Mesodermal cell (in vitro differentiated cells): ENCODE data around the gene PLPPR5.

Experiments
- H3K27ac ChIP-seq: 2 replicates; pipeline ENCODE4 v1.7.0; 2013; ENCODE audit warnings: mild to moderate bottlenecking, low read depth, low read length, moderate library complexity; ENCODE audit not compliant: severe bottlenecking
- H3K36me3 ChIP-seq: 2 replicates; pipeline ENCODE4 v1.7.1; 2013; ENCODE audit warnings: mild to moderate bottlenecking, low read length, moderate library complexity; ENCODE audit not compliant: control insufficient read depth, insufficient read depth
- H3K4me1 ChIP-seq: one replicate; pipeline ENCODE4 v1.7.1; 2013; ENCODE audit warnings: mild to moderate bottlenecking, low read length; ENCODE audit not compliant: insufficient read depth, control insufficient read depth, poor library complexity, severe bottlenecking
- H3K4me3 ChIP-seq: 2 replicates; pipeline ENCODE4 v1.7.0; 2013; ENCODE audit warnings: low read length, control low read depth, mild to moderate bottlenecking; ENCODE audit not compliant: insufficient read depth, poor library complexity, severe bottlenecking; ENCODE audit errors: extremely low read depth
- H3K9me3 ChIP-seq: 2 replicates; pipeline ENCODE4 v1.7.1; 2013; ENCODE audit warnings: mild to moderate bottlenecking, low read length, moderate library complexity; ENCODE audit not compliant: control insufficient read depth
- WGBS, 2 experiments: methylation state at CpG; one replicate each; pipeline ENCODE4 v1.1.5; 2013; ENCODE audit warnings: missing lambda C conversion rate in 2 of 2; ENCODE audit not compliant: insufficient coverage in 2 of 2; 5-methylcytosine and 5-hydroxymethylcytosine counted together

Gene PLPPR5

DNA sequence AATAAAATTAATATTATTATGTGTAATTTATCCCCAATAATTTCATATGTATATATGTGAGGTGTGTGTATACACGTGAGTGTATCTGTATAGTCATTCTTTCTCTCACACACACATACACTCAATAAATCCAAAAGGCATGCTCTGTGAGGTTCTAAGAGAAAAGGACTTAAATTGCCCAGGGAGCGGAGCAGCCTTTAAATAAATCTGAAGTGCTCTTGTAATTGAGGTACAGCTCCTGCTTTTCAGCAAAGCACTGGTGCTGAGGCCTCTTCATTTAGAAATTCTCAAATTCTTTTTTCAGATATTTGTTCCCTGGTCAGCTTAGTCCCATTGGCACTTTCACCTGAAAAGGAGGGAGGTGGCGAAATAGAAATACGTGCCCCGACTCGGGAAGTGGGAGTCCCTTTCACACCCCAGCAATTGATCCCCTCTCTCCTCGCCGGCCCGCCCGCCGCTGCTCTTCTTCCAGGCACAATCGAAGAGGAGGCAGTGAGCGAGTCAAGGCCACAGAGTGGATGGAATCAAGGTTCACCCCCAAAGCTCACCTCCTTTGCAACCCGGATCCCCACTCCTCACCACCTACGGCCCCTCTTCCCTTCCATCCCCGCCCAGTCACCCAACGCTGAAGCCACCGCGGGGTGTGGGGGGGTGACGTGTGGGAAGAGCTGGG lies 944 bp downstream of the PLPPR5 start:
- Histone ChIP-seq H3K4me1 (peaks cover 8% of the 10 kb centered on the region), H3K4me3 (peak overlapping the region; percentile 57), H3K36me3 (no peaks in the 10 kb centered on the region), H3K27ac (no peak overlapping the region), H3K9me3 (no peaks in the 10 kb centered on the region)
- 2 to 12% methylated on average over 6 to 8 of the region's 20 CpGs for WGBS, 2 experiments

DNA sequence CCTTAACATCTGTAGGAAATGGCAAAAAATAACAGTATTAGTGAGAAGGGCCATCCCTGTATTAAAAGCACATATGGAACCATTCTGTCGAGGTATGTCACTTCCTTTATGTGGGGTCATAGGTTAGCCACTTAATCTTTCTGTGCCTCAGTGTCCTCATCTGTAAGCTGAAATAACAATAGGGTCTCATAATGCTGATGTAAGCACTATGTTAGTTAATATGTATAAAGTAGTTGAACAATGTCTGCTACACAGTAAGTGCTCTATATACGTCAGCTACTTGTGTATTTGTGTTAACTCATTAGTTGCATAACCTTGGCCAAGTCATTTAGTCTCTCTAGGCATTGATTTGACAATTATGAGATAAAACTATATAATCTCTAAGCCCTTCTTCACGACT lies 11.8 kb downstream of the PLPPR5 start:
- no peaks in the 10 kb centered on the region for H3K9me3 ChIP-seq
- no peak overlapping the region for H3K27ac ChIP-seq
- no peaks in the 10 kb centered on the region for H3K36me3 ChIP-seq
- 100% methylated on average over 1 of the region's 3 CpGs for WGBS, 2 experiments
- H3K4me3 ChIP-seq = no peak overlapping the region
- H3K4me1 ChIP-seq = peaks cover 27% of the 10 kb centered on the region

DNA sequence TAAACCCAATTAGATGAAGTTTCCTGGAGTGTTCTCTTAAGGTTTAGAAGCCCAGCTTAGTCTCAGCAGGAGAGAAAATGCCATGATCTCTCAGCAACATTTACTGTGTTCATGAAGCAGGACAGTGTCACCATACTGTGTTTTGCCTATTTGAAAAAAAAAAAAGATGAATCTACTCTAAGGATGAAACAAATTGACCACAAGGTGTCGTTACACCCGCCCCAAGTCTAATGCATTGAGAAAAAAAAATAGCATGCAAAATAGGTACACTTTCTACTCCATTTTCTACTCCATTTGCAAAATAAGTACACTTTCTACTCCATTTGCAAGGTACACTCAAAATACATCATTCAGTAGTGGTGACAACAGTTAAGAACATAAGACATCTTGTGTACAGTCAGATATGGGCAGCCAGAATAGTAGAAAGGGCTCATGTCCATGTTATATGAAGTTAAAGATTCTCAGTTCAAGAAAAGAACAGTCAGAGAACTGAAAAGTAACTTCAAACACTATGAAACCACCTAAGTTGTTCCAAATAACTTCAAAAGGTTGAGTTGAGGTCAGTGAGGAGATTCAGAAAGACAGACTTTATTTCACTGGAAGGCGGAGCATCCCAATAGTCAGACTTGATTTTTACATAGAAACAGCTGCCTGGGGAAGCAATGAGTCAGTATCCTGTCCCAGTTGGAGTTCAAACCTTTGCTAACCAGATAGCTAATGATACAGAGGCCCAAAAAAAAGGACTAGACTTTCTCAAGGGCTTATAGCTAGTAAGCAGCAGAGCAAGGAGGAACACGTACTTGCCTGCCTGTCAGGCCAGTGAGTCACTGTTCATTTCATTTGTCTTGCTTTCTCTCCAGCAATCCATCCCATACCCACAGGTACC lies 13.3 kb downstream of the PLPPR5 start:
- no peaks in the 10 kb centered on the region for H3K9me3 ChIP-seq
- H3K36me3 ChIP-seq = no peaks in the 10 kb centered on the region
- peak overlapping the region; percentile 86 for H3K27ac ChIP-seq
- no peak overlapping the region for H3K4me3 ChIP-seq
- WGBS, 2 experiments = 48 to 67% methylated on average over 2 to 3 of the region's 4 CpGs
- H3K4me1 ChIP-seq = peaks cover 27% of the 10 kb centered on the region

DNA sequence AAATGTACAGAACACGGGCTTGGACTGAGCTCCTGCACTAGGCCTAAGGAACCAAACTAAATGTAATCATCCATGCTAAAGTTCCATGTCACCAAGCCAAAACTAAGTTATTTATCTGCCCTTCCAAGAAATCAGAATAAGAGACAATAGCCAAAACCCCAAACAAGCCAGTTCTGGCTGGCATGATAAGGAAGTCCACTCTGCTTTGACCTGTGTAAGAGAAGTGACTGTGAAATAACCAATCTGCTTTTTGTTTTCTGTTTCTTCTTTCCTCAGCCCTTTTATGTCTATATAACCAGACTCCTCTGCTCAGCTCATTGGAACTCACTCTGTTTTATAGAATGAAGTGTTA lies 15.1 kb downstream of the PLPPR5 start:
- H3K27ac ChIP-seq = no peak overlapping the region
- H3K36me3 ChIP-seq = no peaks in the 10 kb centered on the region
- WGBS, 2 experiments = 100% methylated on average over 1 of the region's 1 CpG; no CpG with 5 or more reads in 1 of the 2 experiments
- H3K4me3 ChIP-seq = no peak overlapping the region
- peaks cover 27% of the 10 kb centered on the region for H3K4me1 ChIP-seq
- H3K9me3 ChIP-seq = no peaks in the 10 kb centered on the region

GRCh38 chr1:98988904-98989555 lies 15.6 kb downstream of the PLPPR5 start:
- H3K4me3 ChIP-seq = no peak overlapping the region
- H3K36me3 ChIP-seq = no peaks in the 10 kb centered on the region
- peaks cover 2% of the 10 kb centered on the region for H3K9me3 ChIP-seq
- WGBS, 2 experiments = 100% methylated on average over 1 of the region's 2 CpGs
- H3K4me1 ChIP-seq = peaks cover 27% of the 10 kb centered on the region
- H3K27ac ChIP-seq = no peak overlapping the region

GRCh38 chr1:98985687-98986086 lies 19.0 kb downstream of the PLPPR5 start:
- Histone ChIP-seq H3K9me3 (peaks cover 5% of the 10 kb centered on the region), H3K4me3 (no peak overlapping the region), H3K4me1 (peaks cover 10% of the 10 kb centered on the region), H3K36me3 (no peaks in the 10 kb centered on the region), H3K27ac (no peak overlapping the region)
- 100% methylated on average over 1 of the region's 2 CpGs; no CpG with 5 or more reads in 1 of the 2 experiments for WGBS, 2 experiments

DNA sequence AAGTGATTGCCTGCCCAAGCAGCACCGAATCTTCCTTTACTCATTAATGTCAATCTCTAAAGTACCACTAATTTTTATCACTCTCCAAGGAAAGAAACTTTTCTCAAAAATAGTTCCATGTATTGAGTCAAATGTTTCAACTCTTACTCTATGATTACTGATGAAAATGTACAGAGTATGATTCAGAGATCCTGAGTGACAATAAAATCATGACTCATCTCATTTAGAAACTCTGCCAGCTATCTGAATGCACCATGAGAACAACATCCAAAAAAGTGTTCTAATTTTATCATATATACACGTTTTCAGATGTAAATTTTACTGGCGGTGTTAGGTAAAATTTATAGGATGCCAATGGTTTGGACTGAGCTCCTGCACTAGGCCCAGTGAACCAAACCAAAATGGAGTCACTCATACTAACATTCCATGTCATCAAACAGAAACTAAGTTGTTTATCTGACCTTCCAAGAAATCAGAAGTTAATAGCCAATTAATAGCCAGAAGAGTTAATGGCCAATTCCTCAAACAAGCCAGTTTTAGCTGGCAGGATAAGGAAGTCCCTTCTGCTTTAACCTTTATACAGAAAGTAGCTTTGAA lies 22.6 kb downstream of the PLPPR5 start:
- Histone ChIP-seq H3K9me3 (peaks cover 5% of the 10 kb centered on the region), H3K4me3 (no peak overlapping the region), H3K27ac (no peak overlapping the region), H3K4me1 (no peaks in the 10 kb centered on the region), H3K36me3 (no peaks in the 10 kb centered on the region)
- no CpG with 5 or more reads among the region's 3 CpGs for WGBS, 2 experiments

- Histone ChIP-seq H3K9me3 (peaks cover 5% of the 10 kb centered on the region), H3K4me3 (no peak overlapping the region), H3K36me3 (no peaks in the 10 kb centered on the region), H3K4me1 (peaks cover 4% of the 10 kb centered on the region), H3K27ac (no peak overlapping the region)
- 86 to 89% methylated on average over 2 of the region's 2 CpGs for WGBS, 2 experiments
These were observed 25.2 kb downstream of the PLPPR5 start for GRCh38 chr1:98979463-98979862.

GRCh38 chr1:98975810-98976209 lies 28.9 kb downstream of the PLPPR5 start:
- H3K27ac ChIP-seq = no peak overlapping the region
- WGBS, 2 experiments = no CpG with 5 or more reads among the region's 3 CpGs
- H3K9me3 ChIP-seq = no peaks in the 10 kb centered on the region
- H3K36me3 ChIP-seq = no peaks in the 10 kb centered on the region
- no peak overlapping the region for H3K4me3 ChIP-seq
- peaks cover 4% of the 10 kb centered on the region for H3K4me1 ChIP-seq

- Histone ChIP-seq H3K4me3 (no peak overlapping the region), H3K36me3 (no peaks in the 10 kb centered on the region), H3K4me1 (peaks cover 4% of the 10 kb centered on the region), H3K27ac (no peak overlapping the region), H3K9me3 (no peaks in the 10 kb centered on the region)
- 85 to 88% methylated on average over 2 to 4 of the region's 5 CpGs for WGBS, 2 experiments
These were observed 29.5 kb downstream of the PLPPR5 start for GRCh38 chr1:98975113-98975512.
